ENCODE measurements around the gene VSIG8. TPM values are rescaled to one million over a fixed set of nuclear protein-coding genes. Genes with fewer than 3 reads are reported as not detected.

The VSIG8 gene
- total RNA-seq, 4 donors from 2014 or later = 14.6 to 54.5 (median 43.1) TPM

GRCh38 chr1:159873530-159874143 is 11.2 kb upstream of the VSIG8 start:
- intact Hi-C loops (cut with DNase I; ENCODE audit: low total_unique reads) = no loop called here
- H3K4me3 ChIP-seq (ENCODE audit: low read depth, poor library complexity, severe bottlenecking) = no peak overlapping the region
- no peak for TF ChIP-seq POLR2A (IDR thresholded peaks at IDR 0.05)
- TF ChIP-seq CTCF (IDR thresholded peaks at IDR 0.05) = no peak
- WGBS, 2 donors = 72 to 74% methylated on average over 4 of the region's 4 CpGs
- DNase-seq (ENCODE audit: low spot score in 2 of 2) = no peak

GRCh38 chr1:159872891-159873290 is 10.4 kb upstream of the VSIG8 start:
- H3K4me3 ChIP-seq (ENCODE audit: low read depth, poor library complexity, severe bottlenecking) = no peak overlapping the region
- peak; percentile 45 to 86 for DNase-seq (ENCODE audit: low spot score in 2 of 2)
- TF ChIP-seq POLR2A (IDR thresholded peaks at IDR 0.05) = no peak
- WGBS, 2 donors = 62 to 63% methylated on average over 15 of the region's 15 CpGs
- intact Hi-C loops (cut with DNase I; ENCODE audit: low total_unique reads) = no loop called here

GRCh38 chr1:159870704-159871103 is 8.2 kb upstream of the VSIG8 start:
- DNase-seq (ENCODE audit: low spot score in 2 of 2) = peak in 1 of 2 donors; percentile 57
- intact Hi-C loops (cut with DNase I; ENCODE audit: low total_unique reads) = no loop called here
- H3K4me3 ChIP-seq (ENCODE audit: low read depth, poor library complexity, severe bottlenecking) = no peak overlapping the region
- WGBS, 2 donors = 78 to 86% methylated on average over 5 of the region's 5 CpGs
- TF ChIP-seq CTCF (IDR thresholded peaks at IDR 0.05) (no peak), POLR2A (IDR thresholded peaks at IDR 0.05) (no peak)

- intact Hi-C loops (cut with DNase I; ENCODE audit: low total_unique reads) = no loop called here
- TF ChIP-seq CTCF (IDR thresholded peaks at IDR 0.05) (no peak), POLR2A (IDR thresholded peaks at IDR 0.05) (no peak)
- WGBS, 2 donors = 46 to 50% methylated on average over 1 of the region's 1 CpG
- H3K4me3 ChIP-seq (ENCODE audit: low read depth, poor library complexity, severe bottlenecking) = no peak overlapping the region
- DNase-seq (ENCODE audit: low spot score in 2 of 2) = peak in 1 of 2 donors; percentile 15
Observed at GRCh38 chr1:159869607-159870006, 7.2 kb upstream of the VSIG8 start.

- 36 to 37% methylated on average over 4 of the region's 4 CpGs for WGBS, 2 donors
- no peak for TF ChIP-seq CTCF (IDR thresholded peaks at IDR 0.05)
- TF ChIP-seq POLR2A (IDR thresholded peaks at IDR 0.05) = no peak
- peak in 1 of 2 donors; percentile 84 for DNase-seq (ENCODE audit: low spot score in 2 of 2)
- no peak overlapping the region for H3K4me3 ChIP-seq (ENCODE audit: low read depth, poor library complexity, severe bottlenecking)
- intact Hi-C loops (cut with DNase I; ENCODE audit: low total_unique reads) = no loop called here
Observed at GRCh38 chr1:159869173-159869572, 6.7 kb upstream of the VSIG8 start.

GRCh38 chr1:159868766-159869165 is 6.3 kb upstream of the VSIG8 start:
- TF ChIP-seq CTCF (IDR thresholded peaks at IDR 0.05) (no peak), POLR2A (IDR thresholded peaks at IDR 0.05) (no peak)
- intact Hi-C loops (cut with DNase I; ENCODE audit: low total_unique reads) = no loop called here
- H3K4me3 ChIP-seq (ENCODE audit: low read depth, poor library complexity, severe bottlenecking) = no peak overlapping the region
- DNase-seq (ENCODE audit: low spot score in 2 of 2) = peak in 1 of 2 donors; percentile 67
- WGBS, 2 donors = 59 to 77% methylated on average over 3 of the region's 3 CpGs
